Measurements from ENCODE around the gene CACNA2D3.

CACNA2D3 gene

DNA sequence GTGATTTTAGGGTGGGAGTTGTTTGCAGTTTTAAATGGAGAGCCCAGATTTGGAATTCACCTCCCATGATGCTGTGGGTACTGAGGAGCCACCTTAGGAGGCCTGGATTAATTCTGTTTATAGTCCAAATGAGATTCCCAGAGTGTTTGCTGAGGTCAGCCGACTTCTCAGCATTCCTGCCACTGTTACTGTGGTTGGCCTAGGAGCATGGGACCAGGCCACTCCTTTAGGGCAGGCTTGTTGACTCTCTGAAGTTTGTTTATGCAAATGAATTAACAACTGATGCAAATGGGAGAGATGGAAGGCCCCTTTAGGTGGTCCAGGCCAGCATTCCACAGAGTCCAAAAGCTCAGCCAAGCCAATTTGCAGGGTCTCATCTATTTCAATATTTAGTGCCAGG is 46.1 kb downstream of the CACNA2D3 start:
- in situ Hi-C loops (cut with HindIII; ENCODE audit: low sequenced_read_pairs) = no loop called here

GRCh38 chr3:54169524-54169923 is 47.2 kb downstream of the CACNA2D3 start:
- in situ Hi-C loops (cut with HindIII; ENCODE audit: low sequenced_read_pairs) = no loop called here

DNA sequence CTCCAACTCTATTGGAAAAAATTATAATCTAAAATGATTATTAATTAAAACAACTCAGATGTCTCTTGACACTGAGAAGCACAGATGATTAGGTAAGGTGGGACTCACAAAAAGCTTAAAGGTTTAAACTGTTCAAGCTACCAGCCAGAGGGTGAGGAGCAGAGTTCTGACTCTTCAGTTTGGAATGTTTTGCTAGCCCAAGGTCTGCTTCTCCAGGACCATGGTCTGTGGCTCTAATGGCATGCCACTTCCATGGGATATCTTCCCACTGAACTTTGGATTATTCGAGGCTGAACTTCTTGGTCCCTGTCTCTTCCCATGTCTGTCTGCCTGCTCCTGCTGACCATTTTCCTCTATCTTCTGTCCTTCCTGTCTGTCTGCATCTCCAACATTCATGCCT is 49.2 kb downstream of the CACNA2D3 start:
- in situ Hi-C loops (cut with HindIII; ENCODE audit: low sequenced_read_pairs) = no loop called here

DNA sequence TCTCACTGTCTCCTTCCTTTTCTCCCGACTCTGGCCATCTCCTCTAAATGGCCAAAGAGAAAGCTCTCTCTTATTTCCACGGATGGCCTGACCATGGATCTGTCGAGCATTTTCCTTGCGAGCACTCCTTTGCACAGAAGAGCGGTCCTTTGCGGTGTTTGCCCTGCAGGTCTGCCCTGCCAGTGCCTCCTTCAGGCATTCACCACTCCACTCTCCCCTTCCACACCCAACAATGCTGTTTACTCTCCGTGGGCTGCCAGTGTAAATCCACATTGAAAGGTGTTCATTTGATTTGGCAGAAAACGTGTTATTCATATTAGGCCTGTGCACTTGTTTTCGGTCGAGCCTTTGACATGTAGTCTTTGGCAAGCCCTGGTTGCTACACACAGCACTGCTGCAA is 49.6 kb downstream of the CACNA2D3 start:
- in situ Hi-C loops (cut with HindIII; ENCODE audit: low sequenced_read_pairs) = no loop called here

GRCh38 chr3:54173371-54173770 is 51.0 kb downstream of the CACNA2D3 start:
- in situ Hi-C loops (cut with HindIII; ENCODE audit: low sequenced_read_pairs) = no loop called here

DNA sequence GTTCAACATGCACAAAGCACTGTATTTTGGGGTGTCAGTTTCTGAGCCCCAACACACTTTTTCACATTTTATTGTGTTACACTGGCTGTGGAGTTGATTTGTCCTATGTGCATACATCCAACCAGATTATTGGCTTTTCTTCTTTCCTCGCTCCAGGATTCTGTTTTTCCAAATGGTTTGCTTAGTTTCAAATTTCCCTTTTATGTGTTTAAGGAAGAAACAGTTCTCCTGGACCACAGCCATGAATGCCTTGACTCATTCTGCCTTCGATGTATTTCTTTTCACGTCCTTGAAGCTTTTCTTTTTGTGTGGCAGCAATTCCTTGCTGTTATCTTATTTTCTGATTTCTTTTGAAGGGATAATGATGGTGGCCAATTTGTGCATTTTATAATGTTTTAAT is 53.8 kb downstream of the CACNA2D3 start:
- in situ Hi-C loops (cut with HindIII; ENCODE audit: low sequenced_read_pairs) = no loop called here

GRCh38 chr3:54177816-54178215 is 55.5 kb downstream of the CACNA2D3 start:
- in situ Hi-C loops (cut with HindIII; ENCODE audit: low sequenced_read_pairs) = no loop called here

- in situ Hi-C loops (cut with HindIII; ENCODE audit: low sequenced_read_pairs) = no loop called here
These were observed 56.0 kb downstream of the CACNA2D3 start for GRCh38 chr3:54178376-54178775.

- in situ Hi-C loops (cut with HindIII; ENCODE audit: low sequenced_read_pairs) = no loop called here
These were observed 58.6 kb downstream of the CACNA2D3 start for GRCh38 chr3:54180921-54181320.

- in situ Hi-C loops (cut with HindIII; ENCODE audit: low sequenced_read_pairs) = no loop called here
These were observed 59.9 kb downstream of the CACNA2D3 start for GRCh38 chr3:54182242-54182641.

DNA sequence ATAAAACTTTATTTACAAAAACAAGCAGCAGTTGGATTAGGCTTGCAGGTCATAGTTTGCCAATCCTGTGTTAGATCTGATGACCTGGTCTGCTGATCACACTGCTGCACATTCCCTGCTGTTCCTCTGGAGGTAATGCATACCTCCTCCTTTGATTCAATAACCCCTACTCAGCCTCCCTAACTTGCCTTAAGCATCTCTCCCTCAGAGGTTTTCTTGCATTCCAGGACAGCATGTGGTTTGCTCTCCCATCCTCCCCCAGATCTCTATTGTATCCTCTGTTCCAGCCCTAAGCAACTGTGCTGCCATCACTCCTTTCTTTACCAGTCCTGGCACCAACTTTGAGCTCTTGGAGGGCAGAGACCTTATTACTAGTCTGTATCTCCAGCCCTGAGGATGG is 63.4 kb downstream of the CACNA2D3 start:
- in situ Hi-C loops (cut with HindIII; ENCODE audit: low sequenced_read_pairs) = no loop called here

DNA sequence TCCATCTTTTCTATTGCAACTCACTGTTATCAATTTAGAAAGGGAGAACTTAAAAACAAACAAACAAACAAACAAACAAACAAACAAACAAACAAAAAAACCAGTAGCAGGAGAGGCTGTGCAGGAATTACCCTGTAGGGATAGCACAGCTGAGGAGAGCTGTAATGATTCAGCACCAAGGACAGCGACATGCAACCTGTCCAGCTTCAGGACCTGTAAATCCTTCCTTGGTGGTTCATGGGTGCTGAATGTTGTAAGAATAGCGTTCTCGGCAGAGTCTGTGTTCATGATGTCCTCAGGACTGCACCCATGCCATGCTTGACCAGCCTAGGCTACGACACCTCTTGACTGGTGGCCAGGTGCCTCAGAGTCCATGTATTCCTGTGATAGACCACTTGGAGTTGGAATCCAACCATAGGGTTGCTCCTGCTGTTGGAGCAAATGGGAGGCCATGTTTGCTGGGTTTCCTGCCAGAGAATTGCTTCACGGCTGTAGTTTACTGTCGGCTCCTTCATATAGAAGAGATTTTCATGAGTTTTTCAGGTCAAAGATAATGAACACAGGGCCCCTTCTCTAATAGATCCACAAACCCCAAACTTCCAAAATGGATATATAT is 65.9 kb downstream of the CACNA2D3 start:
- in situ Hi-C loops (cut with HindIII; ENCODE audit: low sequenced_read_pairs) = no loop called here

GRCh38 chr3:54191220-54191619 is 68.9 kb downstream of the CACNA2D3 start:
- in situ Hi-C loops (cut with HindIII; ENCODE audit: low sequenced_read_pairs) = no loop called here

DNA sequence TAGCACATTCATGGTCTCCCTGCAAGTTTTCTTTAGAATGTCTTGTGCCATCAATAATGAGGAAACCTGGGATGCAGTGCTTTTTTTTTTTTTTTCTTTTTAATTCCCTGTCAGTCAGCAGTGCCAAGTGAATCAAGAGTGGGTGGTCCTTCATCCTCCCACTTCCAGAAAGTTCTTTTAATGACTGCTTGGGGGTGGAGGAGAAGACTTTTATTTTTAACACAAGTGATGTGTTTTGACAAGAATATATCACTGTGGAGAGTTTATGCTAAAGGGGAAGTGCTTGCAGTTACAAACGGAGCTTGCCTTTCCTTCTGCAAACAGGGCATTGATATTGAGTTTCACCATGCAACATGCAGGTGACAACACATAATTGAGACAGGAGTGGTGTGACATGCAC is 69.7 kb downstream of the CACNA2D3 start:
- in situ Hi-C loops (cut with HindIII; ENCODE audit: low sequenced_read_pairs) = no loop called here

- in situ Hi-C loops (cut with HindIII; ENCODE audit: low sequenced_read_pairs) = no loop called here
These were observed 70.7 kb downstream of the CACNA2D3 start for GRCh38 chr3:54193093-54193492.

DNA sequence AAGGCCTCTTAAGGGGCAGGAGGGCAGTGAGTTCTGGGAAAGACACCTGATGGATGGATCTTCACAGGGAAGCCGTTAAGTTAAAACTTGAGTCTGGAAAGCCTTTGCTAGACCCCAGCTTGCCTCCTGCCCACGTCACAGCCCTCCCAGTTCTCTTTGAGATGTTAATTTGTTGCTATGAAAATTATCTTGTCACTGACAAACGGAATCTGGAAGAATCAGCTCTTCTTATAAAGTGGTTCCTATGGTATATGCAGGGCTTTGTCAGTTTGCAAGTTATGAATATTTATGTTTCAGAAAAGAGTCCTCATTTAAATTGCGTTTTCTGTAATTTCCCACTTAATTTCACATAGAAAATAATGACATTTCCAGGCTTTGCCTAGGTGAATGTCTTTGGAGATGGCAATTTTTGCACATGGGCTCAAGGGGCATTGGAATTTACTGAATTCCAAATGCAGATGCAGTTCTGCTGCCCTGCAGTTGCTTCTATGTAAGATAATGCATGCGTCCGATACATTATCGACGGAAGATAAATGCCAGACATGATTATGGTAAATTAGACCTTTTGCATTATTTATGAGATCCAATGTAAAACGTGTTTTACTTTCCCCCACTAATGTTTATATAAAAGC is 74.1 kb downstream of the CACNA2D3 start:
- in situ Hi-C loops (cut with HindIII; ENCODE audit: low sequenced_read_pairs) = no loop called here

DNA sequence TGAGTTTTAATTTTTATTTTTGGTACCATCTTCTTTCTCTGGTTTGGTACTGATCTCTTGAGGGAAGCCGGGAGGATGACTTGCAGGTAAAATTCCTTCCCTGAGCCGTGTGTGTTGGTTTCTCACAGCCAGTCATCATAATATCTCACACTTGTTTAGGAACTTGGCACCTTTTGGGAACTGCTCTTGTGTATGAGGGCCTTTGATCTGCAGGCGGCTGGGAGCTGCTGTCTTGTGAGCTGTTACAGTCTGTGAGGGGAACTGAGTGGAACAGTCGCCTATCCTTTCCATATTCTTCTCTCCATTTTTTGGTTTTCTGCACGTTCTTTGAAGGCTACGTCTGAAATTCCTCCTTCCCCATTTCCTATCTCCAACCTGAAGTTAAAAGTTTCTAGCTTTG is 75.2 kb downstream of the CACNA2D3 start:
- in situ Hi-C loops (cut with HindIII; ENCODE audit: low sequenced_read_pairs) = no loop called here

DNA sequence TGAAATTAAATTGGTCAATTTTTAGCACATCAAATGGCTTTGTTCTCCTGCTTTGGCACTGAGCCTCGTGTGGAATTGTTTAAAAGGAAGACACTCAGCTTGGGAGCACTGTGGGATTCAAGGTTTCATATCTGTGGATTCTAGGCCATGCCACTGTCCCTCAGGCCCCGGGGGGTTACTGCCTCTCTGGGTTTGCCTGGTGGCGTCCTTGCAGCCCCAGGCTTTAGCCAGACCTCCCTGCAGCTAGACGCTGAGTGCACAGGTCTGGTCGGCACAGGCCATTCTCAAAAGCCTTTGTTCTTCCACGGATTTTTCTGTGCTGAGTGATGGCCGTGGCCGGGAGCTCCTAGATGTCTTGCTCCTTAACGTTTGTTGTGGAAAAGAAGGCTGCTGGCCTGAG is 76.2 kb downstream of the CACNA2D3 start:
- in situ Hi-C loops (cut with HindIII; ENCODE audit: low sequenced_read_pairs) = no loop called here

DNA sequence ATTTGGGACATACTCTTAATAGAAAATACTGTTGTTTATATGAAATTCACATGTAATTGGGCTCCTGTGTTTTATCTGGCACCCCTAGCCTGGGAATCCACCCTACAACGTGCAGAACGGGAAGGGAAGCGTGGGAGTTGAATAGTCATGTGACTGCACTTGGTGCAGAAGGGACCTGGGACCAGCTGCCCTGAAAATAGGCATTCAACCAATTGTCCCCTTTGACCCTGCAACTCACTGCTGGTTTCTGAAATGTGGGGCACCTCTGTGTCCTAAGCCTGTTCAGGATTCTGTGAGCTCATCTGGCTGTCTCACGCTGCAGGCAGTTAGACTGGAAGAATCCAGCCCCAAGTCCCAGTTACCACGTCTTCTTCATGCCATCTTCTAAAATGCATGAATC is 79.7 kb downstream of the CACNA2D3 start:
- in situ Hi-C loops (cut with HindIII; ENCODE audit: low sequenced_read_pairs) = no loop called here

DNA sequence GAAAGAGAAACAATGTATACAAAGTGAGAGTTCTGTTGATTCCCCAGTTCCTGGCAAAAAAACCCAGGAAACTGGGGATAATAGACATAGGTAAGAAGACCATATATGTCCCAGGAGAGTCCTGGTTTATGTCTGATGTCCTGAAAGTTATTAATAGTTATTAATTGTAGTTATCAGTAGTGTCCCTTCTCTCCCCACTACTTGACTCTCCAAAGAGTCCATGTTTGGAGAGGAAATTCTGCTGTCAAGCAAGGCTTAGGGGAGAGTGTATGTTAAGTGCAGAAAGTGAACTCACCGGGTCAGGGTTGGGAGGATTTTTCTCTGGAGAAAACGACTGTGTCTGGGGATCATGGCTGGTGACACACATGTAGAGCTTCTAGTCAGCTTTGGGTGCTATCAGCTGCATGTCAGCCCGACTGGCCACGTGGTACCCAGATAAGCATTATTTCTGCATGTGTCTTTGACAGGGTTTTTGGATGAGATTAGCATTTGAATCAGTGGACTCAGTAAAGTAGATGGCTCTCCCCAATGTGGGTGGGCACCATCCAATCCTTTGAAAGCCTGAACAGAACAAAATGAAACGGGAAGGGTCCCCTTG is 80.4 kb downstream of the CACNA2D3 start:
- in situ Hi-C loops (cut with HindIII; ENCODE audit: low sequenced_read_pairs) = no loop called here

- in situ Hi-C loops (cut with HindIII; ENCODE audit: low sequenced_read_pairs) = no loop called here
These were observed 84.5 kb downstream of the CACNA2D3 start for GRCh38 chr3:54206874-54207273.

- in situ Hi-C loops (cut with HindIII; ENCODE audit: low sequenced_read_pairs) = no loop called here
These were observed 88.7 kb downstream of the CACNA2D3 start for GRCh38 chr3:54211097-54211496.

- in situ Hi-C loops (cut with HindIII; ENCODE audit: low sequenced_read_pairs) = no loop called here
These were observed 90.4 kb downstream of the CACNA2D3 start for GRCh38 chr3:54212723-54213122.

Data from endothelial cell of hepatic sinusoid (primary cell).